ENCODE results near the gene CA9. TPM values are rescaled to one million over a fixed set of nuclear protein-coding genes. Genes with fewer than 3 reads are reported as not detected.
"Not testable (repeated sequence)": the region's sequence is repeated elsewhere in the genome, so short reads cannot be mapped to it uniquely, and the experiment has no call there.

The CA9 gene
- total and polyA plus RNA-seq, 4 experiments from 2014 or later = not detected

DNA sequence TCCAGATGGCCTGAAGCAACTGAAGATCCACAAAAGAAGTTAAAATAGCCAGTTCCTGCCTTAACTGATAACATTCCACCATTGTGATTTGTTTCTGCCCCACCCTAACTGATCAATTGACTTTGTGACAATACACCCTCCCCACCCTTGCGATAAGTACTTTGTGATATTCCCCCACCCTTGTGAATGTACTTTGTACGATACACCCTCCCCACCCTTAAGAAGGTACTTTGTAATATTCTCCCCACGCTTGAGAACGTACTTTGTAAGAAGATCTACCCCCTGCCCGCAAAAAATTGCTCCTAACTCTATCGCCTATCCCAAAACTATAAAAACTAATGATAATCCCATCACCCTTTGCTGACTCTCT, 36.9 kb upstream of the CA9 start:
- H3K9me3 ChIP-seq (ENCODE audit: control insufficient read depth in 1 of 2, low read length in 2 of 2); H3K9me3 Mint-ChIP-seq; H3K4me3 ChIP-seq (ENCODE audit: low read length in 2 of 2); DNase-seq; H3K27me3 Mint-ChIP-seq; H3K27ac ChIP-seq (ENCODE audit: low read depth, low read length); intact Hi-C loops (cut with micrococcal nuclease); H3K36me3 ChIP-seq (ENCODE audit: insufficient read depth, low read length); H3K27me3 ChIP-seq (ENCODE audit: insufficient read depth, low read length): not testable (repeated sequence)
- peaks cover 32% of the 10 kb centered on the region for H3K4me1 ChIP-seq (ENCODE audit: insufficient read depth, low read length)
- ChIA-PET POLR2A (ENCODE audit: partially characterized antibody) (interaction anchor here (1.9 kb wide), 1 partner anchor 10 kb away, joined by 11 read pairs; no protein-coding TSS in a partner anchor), CTCF (ENCODE audit: partially characterized antibody) (interaction anchor here (1.0 to 1.9 kb wide), 2 partner anchors 9 to 26 kb away, joined by 3 to 7 read pairs; no protein-coding TSS in a partner anchor)
- H3K4me1 Mint-ChIP-seq = peaks cover 22 to 61% (median 43%) of the 10 kb centered on the region in 4 donors
- peak overlapping the region in 2 of 8 donors; percentile 7 to 43 for H3K4me3 Mint-ChIP-seq
- H3K27ac Mint-ChIP-seq = peak overlapping the region in 5 of 7 donors; percentile 11 to 93 (median 71)
- H3K36me3 Mint-ChIP-seq = peaks cover 5 to 15% of the 10 kb centered on the region in 2 donors

DNA sequence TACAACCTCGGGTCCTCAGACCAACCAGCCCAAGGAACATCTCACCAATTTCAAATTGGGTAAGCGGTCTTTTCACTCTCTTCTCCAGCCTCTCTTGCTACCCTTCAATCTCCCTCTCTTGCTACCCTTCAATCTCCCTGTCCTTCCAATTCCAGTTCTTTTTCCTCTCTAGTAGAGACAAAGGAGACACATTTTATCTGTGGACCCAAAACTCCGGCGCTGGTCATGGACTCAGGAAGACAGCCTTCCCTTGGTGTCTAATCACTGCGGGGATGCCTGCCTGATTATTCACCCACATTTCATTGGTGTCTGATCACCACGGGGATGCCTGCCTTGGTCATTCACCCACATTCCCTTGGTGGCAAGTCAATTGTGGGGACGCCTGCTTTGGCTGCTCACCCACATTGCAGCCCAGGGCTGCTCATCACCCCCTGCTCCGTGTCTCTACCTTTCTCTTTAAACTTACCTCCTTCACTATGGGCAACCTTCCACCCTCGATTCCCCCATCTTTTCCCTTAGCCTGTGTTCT, 36.2 kb upstream of the CA9 start:
- Mint-ChIP-seq H3K27ac (peak overlapping the region in 6 of 7 donors; percentile 44 to 93 (median 82)), H3K36me3 (peaks cover 5 to 15% of the 10 kb centered on the region in 2 donors), H3K4me1 (peaks cover 22 to 62% (median 43%) of the 10 kb centered on the region in 4 donors)
- H3K9me3 ChIP-seq (ENCODE audit: control insufficient read depth in 1 of 2, low read length in 2 of 2); H3K27me3 Mint-ChIP-seq; H3K4me3 ChIP-seq (ENCODE audit: low read length in 2 of 2); H3K4me3 Mint-ChIP-seq; H3K27me3 ChIP-seq (ENCODE audit: insufficient read depth, low read length); intact Hi-C loops (cut with micrococcal nuclease); H3K9me3 Mint-ChIP-seq; H3K36me3 ChIP-seq (ENCODE audit: insufficient read depth, low read length); POLR2A ChIA-PET (ENCODE audit: partially characterized antibody): not testable (repeated sequence)
- CTCF ChIA-PET (ENCODE audit: partially characterized antibody) = interaction anchor here (1.3 to 3.5 kb wide), 2 partner anchors 9 to 21 kb away, joined by 7 to 11 read pairs; partner anchors contain the start of genes CCDC107 and RMRP
- H3K27ac ChIP-seq (ENCODE audit: low read depth, low read length) = peak overlapping the region; percentile 4
- H3K4me1 ChIP-seq (ENCODE audit: insufficient read depth, low read length) = peaks cover 32% of the 10 kb centered on the region
- DNase-seq = peak in 1 of 5 donors; percentile 21

DNA sequence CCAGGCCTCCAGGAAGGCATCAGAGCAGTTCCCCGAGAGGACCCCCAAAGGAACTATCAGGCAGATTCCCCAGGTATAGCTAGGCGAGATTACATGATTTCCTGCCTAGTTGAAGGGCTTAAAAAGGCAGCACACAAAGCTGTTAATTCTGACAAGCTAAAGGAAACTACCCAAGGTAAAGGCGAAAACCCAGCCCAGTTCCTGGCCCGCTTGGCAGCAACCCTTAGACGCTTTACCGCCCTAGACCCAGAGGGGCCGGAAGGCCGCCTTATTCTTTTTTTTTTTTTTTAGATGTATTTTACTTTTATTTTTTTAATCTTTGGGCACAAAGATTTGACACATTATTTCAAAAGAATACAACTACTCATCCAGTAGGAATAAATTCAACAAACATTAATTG, 35.0 kb upstream of the CA9 start:
- H3K27ac Mint-ChIP-seq = peak overlapping the region in 6 of 7 donors; percentile 48 to 85 (median 64)
- peak; percentile 41 to 49 (median 46) for DNase-seq
- peaks cover 22 to 74% (median 47%) of the 10 kb centered on the region in 4 donors for H3K4me1 Mint-ChIP-seq
- H3K4me3 ChIP-seq (ENCODE audit: low read length in 2 of 2); H3K27ac ChIP-seq (ENCODE audit: low read depth, low read length); H3K27me3 ChIP-seq (ENCODE audit: insufficient read depth, low read length); H3K27me3 Mint-ChIP-seq; H3K36me3 ChIP-seq (ENCODE audit: insufficient read depth, low read length); H3K9me3 ChIP-seq (ENCODE audit: control insufficient read depth in 1 of 2, low read length in 2 of 2); intact Hi-C loops (cut with micrococcal nuclease); H3K9me3 Mint-ChIP-seq: not testable (repeated sequence)
- peak overlapping the region in 6 of 8 donors; percentile 46 to 76 (median 53) for H3K4me3 Mint-ChIP-seq
- CTCF ChIA-PET (ENCODE audit: partially characterized antibody) = interaction anchor here (0.7 to 3.5 kb wide), 5 partner anchors 8 to 58 kb away, joined by 3 to 11 read pairs (median 5); partner anchors contain the start of genes CCDC107 and RMRP
- POLR2A ChIA-PET (ENCODE audit: partially characterized antibody) = interaction anchor here (0.7 to 2.5 kb wide), 3 partner anchors 12 to 94 kb away, joined by 3 to 6 read pairs (median 5); partner anchors contain the start of genes CREB3, SIT1 and TLN1
- peaks cover 5 to 15% of the 10 kb centered on the region in 2 donors for H3K36me3 Mint-ChIP-seq
- H3K4me1 ChIP-seq (ENCODE audit: insufficient read depth, low read length) = peaks cover 32% of the 10 kb centered on the region

DNA sequence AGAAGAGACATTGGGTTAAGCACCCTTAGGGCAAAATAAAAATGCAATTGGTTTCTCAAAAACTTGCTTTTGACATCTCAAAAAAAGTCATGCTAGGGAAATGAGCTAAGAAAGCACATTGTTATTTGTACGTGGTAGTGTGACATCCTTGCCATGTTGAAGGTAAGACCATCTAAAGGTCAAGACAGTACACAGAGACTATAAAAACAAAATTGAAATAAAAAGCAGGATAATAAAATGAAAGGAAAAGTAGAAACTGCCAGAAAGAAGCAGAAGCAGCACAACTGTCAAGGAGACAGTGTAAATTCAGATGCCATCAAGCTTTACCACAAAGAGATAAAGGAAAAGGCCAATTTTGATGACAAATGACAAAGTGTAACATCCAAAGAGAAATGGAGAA, 34.5 kb upstream of the CA9 start:
- H3K36me3 Mint-ChIP-seq = peaks cover 5 to 15% of the 10 kb centered on the region in 2 donors
- H3K36me3 ChIP-seq (ENCODE audit: insufficient read depth, low read length); H3K27me3 ChIP-seq (ENCODE audit: insufficient read depth, low read length); H3K4me3 ChIP-seq (ENCODE audit: low read length in 2 of 2); intact Hi-C loops (cut with micrococcal nuclease); H3K9me3 Mint-ChIP-seq; H3K9me3 ChIP-seq (ENCODE audit: control insufficient read depth in 1 of 2, low read length in 2 of 2); H3K27ac ChIP-seq (ENCODE audit: low read depth, low read length); H3K27me3 Mint-ChIP-seq: not testable (repeated sequence)
- ChIA-PET CTCF (ENCODE audit: partially characterized antibody) (interaction anchor here (0.7 to 3.5 kb wide), 4 partner anchors 19 to 58 kb away, joined by 3 to 11 read pairs (median 4); partner anchors contain the start of genes CCDC107 and RMRP), POLR2A (ENCODE audit: partially characterized antibody) (interaction anchor here (0.7 to 2.5 kb wide), 3 partner anchors 11 to 93 kb away, joined by 3 to 6 read pairs (median 5); partner anchors contain the start of genes CREB3, SIT1 and TLN1)
- H3K4me1 Mint-ChIP-seq = peaks cover 22 to 75% (median 47%) of the 10 kb centered on the region in 4 donors
- peak overlapping the region in 5 of 8 donors; percentile 28 to 72 (median 35) for H3K4me3 Mint-ChIP-seq
- peak in 1 of 5 donors; percentile 24 for DNase-seq
- peaks cover 32% of the 10 kb centered on the region for H3K4me1 ChIP-seq (ENCODE audit: insufficient read depth, low read length)
- H3K27ac Mint-ChIP-seq = peak overlapping the region in 6 of 7 donors; percentile 15 to 85 (median 72)

DNA sequence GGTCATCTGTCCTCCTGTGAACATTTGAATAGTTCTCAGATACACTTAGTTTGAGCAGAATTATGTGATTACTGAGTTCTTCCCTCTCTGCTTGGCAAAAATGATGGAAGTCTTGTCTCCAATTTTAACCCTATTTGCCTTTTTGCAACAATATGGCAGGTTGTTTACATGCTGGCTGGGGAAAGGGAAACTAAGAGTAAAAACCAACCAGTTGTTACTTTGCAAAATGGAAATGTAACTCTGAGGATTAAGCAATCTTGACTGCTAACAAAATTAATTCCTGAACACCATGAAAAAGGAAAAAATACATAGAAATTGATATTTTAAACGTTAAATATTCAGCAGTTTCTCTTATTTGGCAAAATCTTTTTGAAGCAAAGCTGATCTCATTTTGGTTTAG, 34.1 kb upstream of the CA9 start:
- peaks cover 36% of the 10 kb centered on the region for H3K4me1 ChIP-seq (ENCODE audit: insufficient read depth, low read length)
- no peak overlapping the region for H3K4me3 ChIP-seq (ENCODE audit: low read length in 2 of 2)
- DNase-seq = no peak
- intact Hi-C loops (cut with micrococcal nuclease) = no loop called here
- CTCF ChIA-PET (ENCODE audit: partially characterized antibody) = interaction anchor here (1.0 to 3.5 kb wide), 6 partner anchors 19 to 56 kb away, joined by 3 to 11 read pairs (median 4); partner anchors contain the start of genes ARHGEF39, CCDC107 and RMRP
- Mint-ChIP-seq H3K4me3 (peak overlapping the region in 4 of 8 donors; percentile 6 to 72 (median 30)), H3K27ac (peak overlapping the region in 5 of 7 donors; percentile 53 to 85 (median 75)), H3K36me3 (peaks cover 7 to 15% of the 10 kb centered on the region in 2 donors), H3K9me3 (no peaks in the 10 kb centered on the region), H3K27me3 (no peaks in the 10 kb centered on the region), H3K4me1 (peaks cover 25 to 77% (median 48%) of the 10 kb centered on the region in 4 donors)
- H3K36me3 ChIP-seq (ENCODE audit: insufficient read depth, low read length) = no peaks in the 10 kb centered on the region
- H3K9me3 ChIP-seq (ENCODE audit: control insufficient read depth in 1 of 2, low read length in 2 of 2) = no peaks in the 10 kb centered on the region
- POLR2A ChIA-PET (ENCODE audit: partially characterized antibody) = interaction anchor here (0.7 to 2.5 kb wide), 3 partner anchors 11 to 93 kb away, joined by 3 to 6 read pairs (median 5); partner anchors contain the start of genes CREB3, SIT1 and TLN1
- no peaks in the 10 kb centered on the region for H3K27me3 ChIP-seq (ENCODE audit: insufficient read depth, low read length)
- H3K27ac ChIP-seq (ENCODE audit: low read depth, low read length) = no peak overlapping the region

DNA sequence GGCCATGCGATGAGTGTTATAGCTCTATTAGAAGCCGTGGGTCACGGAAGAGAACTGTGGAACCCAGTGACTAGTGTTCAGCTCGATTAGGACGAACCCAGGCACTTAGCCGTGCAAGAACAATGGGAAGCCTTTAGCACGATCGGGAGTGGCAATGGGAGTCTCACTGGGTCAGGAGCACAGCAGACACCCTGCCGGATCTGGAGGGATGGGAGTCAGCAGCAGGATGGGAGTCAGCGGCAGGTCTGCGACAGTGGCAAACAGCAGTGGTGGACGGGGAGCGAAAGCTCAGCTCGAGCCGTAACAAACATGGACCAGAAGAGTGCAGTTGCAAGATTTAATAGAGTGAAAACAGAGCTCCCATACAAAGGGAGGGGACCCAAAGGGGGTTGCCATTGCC, 33.3 kb upstream of the CA9 start:
- H3K27ac ChIP-seq (ENCODE audit: low read depth, low read length); DNase-seq; H3K9me3 ChIP-seq (ENCODE audit: control insufficient read depth in 1 of 2, low read length in 2 of 2); H3K27me3 ChIP-seq (ENCODE audit: insufficient read depth, low read length); H3K27me3 Mint-ChIP-seq; intact Hi-C loops (cut with micrococcal nuclease); H3K36me3 ChIP-seq (ENCODE audit: insufficient read depth, low read length); H3K9me3 Mint-ChIP-seq; H3K4me3 ChIP-seq (ENCODE audit: low read length in 2 of 2): not testable (repeated sequence)
- peaks cover 7 to 15% of the 10 kb centered on the region in 2 donors for H3K36me3 Mint-ChIP-seq
- CTCF ChIA-PET (ENCODE audit: partially characterized antibody) = interaction anchor here (1.0 to 3.5 kb wide), 6 partner anchors 18 to 56 kb away, joined by 3 to 11 read pairs (median 4); partner anchors contain the start of genes ARHGEF39, CCDC107 and RMRP
- H3K4me3 Mint-ChIP-seq = peak overlapping the region in 2 of 8 donors; percentile 20 to 57
- peaks cover 23 to 76% (median 47%) of the 10 kb centered on the region in 4 donors for H3K4me1 Mint-ChIP-seq
- POLR2A ChIA-PET (ENCODE audit: partially characterized antibody) = interaction anchor here (2.5 kb wide), 1 partner anchor 10 kb away, joined by 6 read pairs; the partner anchor contains the start of gene SIT1
- peaks cover 44% of the 10 kb centered on the region for H3K4me1 ChIP-seq (ENCODE audit: insufficient read depth, low read length)
- H3K27ac Mint-ChIP-seq = peak overlapping the region in 2 of 7 donors; percentile 18 to 35

DNA sequence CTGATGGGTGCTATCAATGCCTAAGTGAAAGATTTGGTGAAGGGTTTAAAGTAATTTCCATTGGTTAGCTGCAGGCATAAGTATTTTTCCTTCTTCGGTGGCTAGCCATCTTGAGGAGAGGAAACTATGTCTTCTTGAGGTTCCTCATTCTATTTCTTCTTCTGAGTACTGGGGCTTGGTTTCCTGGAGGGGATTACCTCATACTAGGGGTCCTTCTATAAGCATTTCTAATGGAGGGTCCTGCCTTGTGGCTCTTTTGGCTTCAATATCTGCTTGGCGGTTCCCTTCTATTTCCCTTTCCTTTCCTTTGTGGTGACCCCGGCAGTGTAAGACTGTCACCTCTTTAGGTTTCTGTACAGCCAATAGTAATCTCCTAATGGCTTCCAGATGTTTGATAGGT, 32.2 kb upstream of the CA9 start:
- intact Hi-C loops (cut with micrococcal nuclease) = not testable (repeated sequence)
- CTCF ChIA-PET (ENCODE audit: partially characterized antibody) = interaction anchor here (1.6 to 2.3 kb wide), 2 partner anchors 30 to 35 kb away, joined by 3 to 7 read pairs; no protein-coding TSS in a partner anchor
- H3K4me1 Mint-ChIP-seq = peaks cover 22 to 76% (median 47%) of the 10 kb centered on the region in 4 donors

More for the DNA sequence above, 32.2 kb upstream of the CA9 start:
- not testable (repeated sequence) for H3K36me3 ChIP-seq (ENCODE audit: insufficient read depth, low read length); H3K4me3 Mint-ChIP-seq; H3K27ac ChIP-seq (ENCODE audit: low read depth, low read length); DNase-seq; H3K27me3 Mint-ChIP-seq; H3K9me3 ChIP-seq (ENCODE audit: control insufficient read depth in 1 of 2, low read length in 2 of 2); H3K27me3 ChIP-seq (ENCODE audit: insufficient read depth, low read length); H3K4me3 ChIP-seq (ENCODE audit: low read length in 2 of 2); H3K9me3 Mint-ChIP-seq
- peaks cover 11 to 15% of the 10 kb centered on the region in 2 donors for H3K36me3 Mint-ChIP-seq
- peaks cover 43% of the 10 kb centered on the region for H3K4me1 ChIP-seq (ENCODE audit: insufficient read depth, low read length)
- POLR2A ChIA-PET (ENCODE audit: partially characterized antibody) = interaction anchor here (2.5 to 10.7 kb wide), 2 partner anchors 9 to 23 kb away, joined by 6 to 148 read pairs; partner anchors contain the start of genes CD72 and SIT1
- peak overlapping the region in 2 of 7 donors; percentile 29 to 42 for H3K27ac Mint-ChIP-seq
